Thoracic aorta (tissue), 2 donors: ENCODE results near the gene TAB2. TPM values are rescaled to one million over a fixed set of nuclear protein-coding genes. Genes with fewer than 3 reads are reported as not detected.
"Not testable (repeated sequence)": the region's sequence is repeated elsewhere in the genome, so short reads cannot be mapped to it uniquely, and the experiment has no call there.

Experiments used
- ATAC-seq: fragments of 150-250 bp; one replicate; pipeline ENCODE4 v1.8.0; 2017; ENCODE audit warnings: low read depth; ENCODE audit not compliant: insufficient number of reproducible peaks, low FRiP score
- DNase-seq: peaks from one replicate; pipeline ENCODE4 v3.0.0-alpha.2; 2020; ENCODE audit warnings: low spot score
- H3K27ac ChIP-seq, 2 donors: fragments of 200-600 bp; sonication (generic); 1 replicate in 1 of 2; 2 replicates in 1 of 2; pipeline ENCODE4 v1.5.1; 2016; ENCODE audit warnings: mild to moderate bottlenecking in 2 of 2, moderate library complexity in 2 of 2
- H3K27me3 ChIP-seq: fragments of 200-600 bp; sonication (generic); replicated peaks from 2 replicates; pipeline ENCODE4 v1.6.0; 2016; ENCODE audit warnings: mild to moderate bottlenecking; ENCODE audit not compliant: insufficient read depth
- H3K36me3 ChIP-seq: fragments of 200-600 bp; sonication (generic); one replicate; pipeline ENCODE4 v1.5.1; 2016
- H3K4me1 ChIP-seq, 2 donors: fragments of 200-600 bp; sonication (generic); 1 replicate in 1 of 2; 2 replicates in 1 of 2; pipeline versions ENCODE4 v1.5.1 to v1.6.0; 2016; ENCODE audit warnings: low read depth in 2 of 2, mild to moderate bottlenecking in 1 of 2; ENCODE audit not compliant: control insufficient read depth in 1 of 2
- H3K4me3 ChIP-seq: fragments of 200-600 bp; sonication (generic); 2 replicates; pipeline ENCODE4 v1.5.1; 2016; ENCODE audit warnings: mild to moderate bottlenecking
- H3K9me3 ChIP-seq: fragments of 200-600 bp; sonication (generic); 2 replicates; pipeline ENCODE4 v1.5.1; 2016
- total RNA-seq, 2 donors: library from RNA; depleted of rRNA; stranded (reverse); fragments of >200 nt; gene quantifications; one replicate each; pipeline versions ENCODE4 v1.1.0 to v1.2.3, GENCODE V29; 2016
- TF ChIP-seq, protein P1 (sequence below): fragments of 200-600 bp; sonication (generic); IDR thresholded peaks from one replicate; pipeline ENCODE4 v1.5.1; 2019; ENCODE audit warnings: antibody characterized with exemption

TAB2 gene
- total RNA-seq, 2 donors from 2014 or later, result 56.0 to 61.7 TPM

DNA sequence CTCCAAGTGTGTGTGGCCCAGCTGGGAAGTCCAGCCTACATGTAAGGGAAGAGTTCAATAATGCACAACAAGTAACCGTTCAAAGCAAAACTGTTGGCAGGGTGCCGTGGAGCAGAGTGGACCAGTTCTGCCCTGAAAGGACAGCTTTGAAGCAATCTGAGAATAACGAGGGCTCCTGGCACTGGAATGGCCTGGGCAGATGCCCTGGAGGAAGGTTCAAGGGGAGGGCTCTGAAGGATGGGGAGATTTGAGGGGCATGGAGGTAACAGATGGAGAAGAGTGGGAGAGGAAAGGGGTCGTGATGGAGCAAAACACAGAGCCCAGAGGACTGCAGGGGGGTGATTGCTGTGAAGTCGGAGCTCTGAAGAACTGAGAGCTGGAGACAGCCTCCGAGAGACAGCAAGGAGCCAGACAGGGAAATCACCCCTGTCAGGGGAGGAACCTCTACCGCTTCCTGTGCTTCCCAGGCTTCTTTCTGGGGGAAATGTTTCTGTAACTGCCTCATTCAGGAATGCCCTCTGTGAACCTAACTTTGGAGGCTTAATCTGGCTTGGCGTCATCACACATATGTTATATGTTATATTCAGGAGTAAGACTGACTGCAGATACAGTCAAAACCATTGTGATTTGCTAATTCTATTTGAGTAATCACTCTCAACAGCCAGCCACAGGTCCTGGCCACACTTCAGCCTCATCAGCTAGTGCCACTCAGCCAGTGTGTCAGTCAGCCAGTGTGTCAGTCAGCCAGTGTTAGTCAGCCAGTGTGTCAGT, 126.1 kb downstream of the TAB2 start:
- Histone ChIP-seq H3K27ac (no peak overlapping the region), H3K27me3 (no peaks in the 10 kb centered on the region), H3K4me3 (no peak overlapping the region), H3K9me3 (no peaks in the 10 kb centered on the region), H3K36me3 (no peaks in the 10 kb centered on the region), H3K4me1 (no peaks in the 10 kb centered on the region)
- ATAC-seq (no peak), DNase-seq (no peak)
- TF ChIP-seq, protein P1, sequence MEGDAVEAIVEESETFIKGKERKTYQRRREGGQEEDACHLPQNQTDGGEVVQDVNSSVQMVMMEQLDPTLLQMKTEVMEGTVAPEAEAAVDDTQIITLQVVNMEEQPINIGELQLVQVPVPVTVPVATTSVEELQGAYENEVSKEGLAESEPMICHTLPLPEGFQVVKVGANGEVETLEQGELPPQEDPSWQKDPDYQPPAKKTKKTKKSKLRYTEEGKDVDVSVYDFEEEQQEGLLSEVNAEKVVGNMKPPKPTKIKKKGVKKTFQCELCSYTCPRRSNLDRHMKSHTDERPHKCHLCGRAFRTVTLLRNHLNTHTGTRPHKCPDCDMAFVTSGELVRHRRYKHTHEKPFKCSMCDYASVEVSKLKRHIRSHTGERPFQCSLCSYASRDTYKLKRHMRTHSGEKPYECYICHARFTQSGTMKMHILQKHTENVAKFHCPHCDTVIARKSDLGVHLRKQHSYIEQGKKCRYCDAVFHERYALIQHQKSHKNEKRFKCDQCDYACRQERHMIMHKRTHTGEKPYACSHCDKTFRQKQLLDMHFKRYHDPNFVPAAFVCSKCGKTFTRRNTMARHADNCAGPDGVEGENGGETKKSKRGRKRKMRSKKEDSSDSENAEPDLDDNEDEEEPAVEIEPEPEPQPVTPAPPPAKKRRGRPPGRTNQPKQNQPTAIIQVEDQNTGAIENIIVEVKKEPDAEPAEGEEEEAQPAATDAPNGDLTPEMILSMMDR, result no peak

- H3K4me1 ChIP-seq, H3K4me3 ChIP-seq, H3K36me3 ChIP-seq, H3K9me3 ChIP-seq, ATAC-seq, H3K27me3 ChIP-seq, H3K27ac ChIP-seq, DNase-seq: not testable (repeated sequence)
Observed at GRCh38 chr6:149444360-149445094, 127.0 kb downstream of the TAB2 start.

DNA sequence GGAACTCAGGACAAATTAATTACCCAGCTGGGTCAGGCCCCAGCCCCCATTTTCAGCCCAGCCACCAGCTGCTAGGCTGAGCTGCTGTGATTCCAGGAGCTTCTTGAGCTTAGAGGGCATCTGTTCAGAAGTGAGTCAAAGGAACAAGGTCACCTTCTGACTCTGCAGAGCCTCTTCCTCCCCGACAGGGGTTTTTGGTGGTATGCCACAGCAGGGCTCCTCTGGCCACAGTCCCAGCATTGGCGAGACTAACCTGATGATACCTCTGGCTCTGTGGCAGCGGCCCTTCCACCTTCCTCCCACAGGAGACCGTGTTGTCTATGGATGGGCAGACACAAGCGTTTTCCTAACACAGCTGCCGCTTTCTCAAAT, 127.6 kb downstream of the TAB2 start:
- H3K4me3 ChIP-seq, result no peak overlapping the region
- no peak for DNase-seq
- H3K9me3 ChIP-seq, result no peaks in the 10 kb centered on the region
- H3K27ac ChIP-seq, result no peak overlapping the region
- no peak for ATAC-seq
- no peaks in the 10 kb centered on the region for H3K27me3 ChIP-seq
- TF ChIP-seq, protein P1, result no peak
- H3K36me3 ChIP-seq, result no peaks in the 10 kb centered on the region
- H3K4me1 ChIP-seq, result no peaks in the 10 kb centered on the region

- H3K4me3 ChIP-seq, result no peak overlapping the region
- no peaks in the 10 kb centered on the region for H3K9me3 ChIP-seq
- H3K4me1 ChIP-seq, result peaks cover 0 to 5% of the 10 kb centered on the region in 2 donors
- H3K27me3 ChIP-seq, result no peaks in the 10 kb centered on the region
- ATAC-seq (no peak), DNase-seq (no peak)
- H3K36me3 ChIP-seq, result no peaks in the 10 kb centered on the region
- H3K27ac ChIP-seq, result no peak overlapping the region
- TF ChIP-seq, protein P1, result no peak
Observed at GRCh38 chr6:149445573-149445972, 128.1 kb downstream of the TAB2 start.

DNA sequence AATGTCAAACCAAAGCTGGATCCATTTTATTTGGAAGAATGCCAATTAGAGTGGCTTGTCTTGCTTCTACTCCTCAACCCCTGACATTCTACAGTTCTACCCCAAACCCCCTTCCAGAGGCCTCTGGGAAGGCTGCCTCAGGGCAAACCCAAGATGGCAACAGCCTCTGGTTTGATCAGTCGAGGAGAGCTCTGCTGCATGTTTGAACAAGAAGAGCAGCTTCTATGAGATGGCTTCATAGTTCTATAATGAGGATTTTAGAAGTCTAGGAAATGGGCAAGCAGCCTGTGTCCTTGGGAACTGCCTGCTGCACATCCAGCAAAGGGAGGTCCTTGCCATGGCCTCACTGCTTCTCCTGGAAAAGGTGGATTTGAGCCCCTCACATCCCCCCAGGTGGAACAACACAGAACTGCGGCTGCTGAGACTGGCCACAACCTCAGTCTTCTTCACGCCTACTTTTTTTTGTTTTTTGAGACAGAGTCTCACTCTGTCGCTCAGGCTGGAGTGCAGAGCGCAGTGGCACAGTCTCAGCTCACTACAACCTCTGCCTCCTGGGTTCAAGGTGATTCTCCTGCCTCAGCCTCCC, 129.4 kb downstream of the TAB2 start:
- Histone ChIP-seq H3K27ac (no peak overlapping the region), H3K27me3 (no peaks in the 10 kb centered on the region), H3K36me3 (no peaks in the 10 kb centered on the region), H3K9me3 (no peaks in the 10 kb centered on the region), H3K4me1 (peaks cover 6 to 15% of the 10 kb centered on the region in 2 donors), H3K4me3 (no peak overlapping the region)
- DNase-seq (no peak), ATAC-seq (no peak)
- TF ChIP-seq, protein P1, result no peak
